Measurements from ENCODE around the gene GSDME. TPM values are rescaled to one million over a fixed set of nuclear protein-coding genes. Genes with fewer than 3 reads are reported as not detected.

GSDME gene
- polyA plus RNA-seq, 1 donor: 87.6 TPM

- WGBS (ENCODE audit: insufficient coverage, low lambda C conversion rate): 80% methylated on average over 1 of the region's 13 CpGs
- DNase-seq: no peak
- Histone ChIP-seq H3K27me3 (ENCODE audit: control insufficient read depth, insufficient read depth, low read length) (no peaks in the 10 kb centered on the region), H3K36me3 (ENCODE audit: control insufficient read depth, insufficient read depth, low read length) (peaks cover 7% of the 10 kb centered on the region), H3K27ac (ENCODE audit: low read length) (no peak overlapping the region), H3K4me1 (ENCODE audit: control insufficient read depth, insufficient read depth, low read length) (no peaks in the 10 kb centered on the region), H3K9me3 (ENCODE audit: control insufficient read depth, low read depth, low read length) (no peaks in the 10 kb centered on the region), H3K4me3 (ENCODE audit: low read length) (no peak overlapping the region)
Observed at GRCh38 chr7:24724451-24725190, 32.6 kb downstream of the GSDME start.

- no peak overlapping the region for H3K4me3 ChIP-seq (ENCODE audit: low read length)
- WGBS (ENCODE audit: insufficient coverage, low lambda C conversion rate): no CpG with 5 or more reads among the region's 5 CpGs
- no peak for DNase-seq
- H3K27ac ChIP-seq (ENCODE audit: low read length): no peak overlapping the region
- H3K4me1 ChIP-seq (ENCODE audit: control insufficient read depth, insufficient read depth, low read length): no peaks in the 10 kb centered on the region
- H3K36me3 ChIP-seq (ENCODE audit: control insufficient read depth, insufficient read depth, low read length): peaks cover 15% of the 10 kb centered on the region
- no peaks in the 10 kb centered on the region for H3K9me3 ChIP-seq (ENCODE audit: control insufficient read depth, low read depth, low read length)
- no peaks in the 10 kb centered on the region for H3K27me3 ChIP-seq (ENCODE audit: control insufficient read depth, insufficient read depth, low read length)
Observed at GRCh38 chr7:24723178-24723530, 34.1 kb downstream of the GSDME start.

GRCh38 chr7:24722386-24723177, 34.7 kb downstream of the GSDME start:
- WGBS (ENCODE audit: insufficient coverage, low lambda C conversion rate): 80% methylated on average over 1 of the region's 19 CpGs
- H3K27ac ChIP-seq (ENCODE audit: low read length): no peak overlapping the region
- no peak for DNase-seq

GRCh38 chr7:24721481-24722001, 35.7 kb downstream of the GSDME start:
- H3K4me1 ChIP-seq (ENCODE audit: control insufficient read depth, insufficient read depth, low read length): no peaks in the 10 kb centered on the region
- H3K27me3 ChIP-seq (ENCODE audit: control insufficient read depth, insufficient read depth, low read length): no peaks in the 10 kb centered on the region
- WGBS (ENCODE audit: insufficient coverage, low lambda C conversion rate): no CpG with 5 or more reads among the region's 10 CpGs
- H3K9me3 ChIP-seq (ENCODE audit: control insufficient read depth, low read depth, low read length): no peaks in the 10 kb centered on the region
- no peak overlapping the region for H3K4me3 ChIP-seq (ENCODE audit: low read length)
- no peak for DNase-seq
- H3K27ac ChIP-seq (ENCODE audit: low read length): no peak overlapping the region
- H3K36me3 ChIP-seq (ENCODE audit: control insufficient read depth, insufficient read depth, low read length): peaks cover 28% of the 10 kb centered on the region

More at GRCh38 chr7:24722386-24723177, 34.7 kb downstream of the GSDME start:
- Histone ChIP-seq H3K27me3 (ENCODE audit: control insufficient read depth, insufficient read depth, low read length) (no peaks in the 10 kb centered on the region), H3K4me1 (ENCODE audit: control insufficient read depth, insufficient read depth, low read length) (no peaks in the 10 kb centered on the region), H3K36me3 (ENCODE audit: control insufficient read depth, insufficient read depth, low read length) (peaks cover 19% of the 10 kb centered on the region), H3K9me3 (ENCODE audit: control insufficient read depth, low read depth, low read length) (no peaks in the 10 kb centered on the region), H3K4me3 (ENCODE audit: low read length) (no peak overlapping the region)

- Histone ChIP-seq H3K4me3 (ENCODE audit: low read length) (no peak overlapping the region), H3K9me3 (ENCODE audit: control insufficient read depth, low read depth, low read length) (no peaks in the 10 kb centered on the region), H3K27ac (ENCODE audit: low read length) (no peak overlapping the region), H3K36me3 (ENCODE audit: control insufficient read depth, insufficient read depth, low read length) (peaks cover 28% of the 10 kb centered on the region), H3K4me1 (ENCODE audit: control insufficient read depth, insufficient read depth, low read length) (no peaks in the 10 kb centered on the region), H3K27me3 (ENCODE audit: control insufficient read depth, insufficient read depth, low read length) (no peaks in the 10 kb centered on the region)
- no peak for DNase-seq
- no CpG with 5 or more reads among the region's 3 CpGs for WGBS (ENCODE audit: insufficient coverage, low lambda C conversion rate)
Observed at GRCh38 chr7:24720283-24720682, 37.0 kb downstream of the GSDME start.

- Histone ChIP-seq H3K36me3 (ENCODE audit: control insufficient read depth, insufficient read depth, low read length) (peaks cover 26% of the 10 kb centered on the region), H3K27me3 (ENCODE audit: control insufficient read depth, insufficient read depth, low read length) (no peaks in the 10 kb centered on the region), H3K9me3 (ENCODE audit: control insufficient read depth, low read depth, low read length) (no peaks in the 10 kb centered on the region), H3K4me1 (ENCODE audit: control insufficient read depth, insufficient read depth, low read length) (no peaks in the 10 kb centered on the region), H3K4me3 (ENCODE audit: low read length) (no peak overlapping the region), H3K27ac (ENCODE audit: low read length) (no peak overlapping the region)
- DNase-seq: no peak
- no CpG with 5 or more reads among the region's 13 CpGs for WGBS (ENCODE audit: insufficient coverage, low lambda C conversion rate)
Observed at GRCh38 chr7:24718977-24719491, 38.2 kb downstream of the GSDME start.

- peaks cover 31% of the 10 kb centered on the region for H3K36me3 ChIP-seq (ENCODE audit: control insufficient read depth, insufficient read depth, low read length)
- H3K27me3 ChIP-seq (ENCODE audit: control insufficient read depth, insufficient read depth, low read length): no peaks in the 10 kb centered on the region
- no peaks in the 10 kb centered on the region for H3K9me3 ChIP-seq (ENCODE audit: control insufficient read depth, low read depth, low read length)
- H3K27ac ChIP-seq (ENCODE audit: low read length): no peak overlapping the region
- no peak for DNase-seq
- H3K4me3 ChIP-seq (ENCODE audit: low read length): no peak overlapping the region
- no peaks in the 10 kb centered on the region for H3K4me1 ChIP-seq (ENCODE audit: control insufficient read depth, insufficient read depth, low read length)
- no CpG with 5 or more reads among the region's 5 CpGs for WGBS (ENCODE audit: insufficient coverage, low lambda C conversion rate)
Observed at GRCh38 chr7:24718431-24718831, 38.8 kb downstream of the GSDME start.

GRCh38 chr7:24717694-24718320, 39.5 kb downstream of the GSDME start:
- no peak overlapping the region for H3K4me3 ChIP-seq (ENCODE audit: low read length)
- H3K9me3 ChIP-seq (ENCODE audit: control insufficient read depth, low read depth, low read length): no peaks in the 10 kb centered on the region
- no CpG with 5 or more reads among the region's 7 CpGs for WGBS (ENCODE audit: insufficient coverage, low lambda C conversion rate)
- H3K27ac ChIP-seq (ENCODE audit: low read length): no peak overlapping the region
- peaks cover 31% of the 10 kb centered on the region for H3K36me3 ChIP-seq (ENCODE audit: control insufficient read depth, insufficient read depth, low read length)
- DNase-seq: no peak
- no peaks in the 10 kb centered on the region for H3K27me3 ChIP-seq (ENCODE audit: control insufficient read depth, insufficient read depth, low read length)
- H3K4me1 ChIP-seq (ENCODE audit: control insufficient read depth, insufficient read depth, low read length): no peaks in the 10 kb centered on the region

GRCh38 chr7:24717247-24717622, 40.0 kb downstream of the GSDME start:
- Histone ChIP-seq H3K4me1 (ENCODE audit: control insufficient read depth, insufficient read depth, low read length) (no peaks in the 10 kb centered on the region), H3K27ac (ENCODE audit: low read length) (no peak overlapping the region), H3K27me3 (ENCODE audit: control insufficient read depth, insufficient read depth, low read length) (no peaks in the 10 kb centered on the region), H3K36me3 (ENCODE audit: control insufficient read depth, insufficient read depth, low read length) (peaks cover 31% of the 10 kb centered on the region), H3K4me3 (ENCODE audit: low read length) (no peak overlapping the region), H3K9me3 (ENCODE audit: control insufficient read depth, low read depth, low read length) (no peaks in the 10 kb centered on the region)
- no peak for DNase-seq
- WGBS (ENCODE audit: insufficient coverage, low lambda C conversion rate): no CpG with 5 or more reads among the region's 14 CpGs

- Histone ChIP-seq H3K27ac (ENCODE audit: low read length) (no peak overlapping the region), H3K9me3 (ENCODE audit: control insufficient read depth, low read depth, low read length) (no peaks in the 10 kb centered on the region), H3K36me3 (ENCODE audit: control insufficient read depth, insufficient read depth, low read length) (peaks cover 31% of the 10 kb centered on the region), H3K27me3 (ENCODE audit: control insufficient read depth, insufficient read depth, low read length) (no peaks in the 10 kb centered on the region), H3K4me3 (ENCODE audit: low read length) (no peak overlapping the region), H3K4me1 (ENCODE audit: control insufficient read depth, insufficient read depth, low read length) (no peaks in the 10 kb centered on the region)
- no peak for DNase-seq
- no CpG with 5 or more reads among the region's 9 CpGs for WGBS (ENCODE audit: insufficient coverage, low lambda C conversion rate)
Observed at GRCh38 chr7:24716480-24717246, 40.6 kb downstream of the GSDME start.
